Stimulated activated CD8-positive, alpha-beta memory T cell treated with anti-CD3 and anti-CD28 coated beads, Interleukin-4, amount 100 ng/mL, for 4 hours (primary cell): ENCODE results near the gene CDC42BPB.

Source experiments
- DNase-seq, 2 donors: peaks; one replicate each; pipeline ENCODE4 v3.0.0-alpha.2; 2020; ENCODE audit warnings: low read depth in 2 of 2, low spot score in 1 of 2

Gene CDC42BPB

GRCh38 chr14:103057372-103058163, at the start of gene CDC42BPB:
Gene CDC42BPB (minus strand): TSS chr14:103057549. CDS start chr14:103057173, 376 bp downstream.
- no peak for DNase-seq

- DNase-seq, result no peak
Measured at GRCh38 chr14:103105580-103106150, 48.3 kb upstream of the CDC42BPB start.

- DNase-seq, result peak; percentile 32 to 52
Measured at GRCh38 chr14:103104654-103105452, 47.5 kb upstream of the CDC42BPB start.

- DNase-seq, result no peak
Measured at GRCh38 chr14:103104389-103104653, 47.0 kb upstream of the CDC42BPB start.

- DNase-seq, result no peak
Measured at GRCh38 chr14:103103461-103104388, 46.4 kb upstream of the CDC42BPB start.

GRCh38 chr14:103102689-103103260, 45.4 kb upstream of the CDC42BPB start:
- no peak for DNase-seq

- DNase-seq, result no peak
Measured at GRCh38 chr14:103101963-103102688, 44.8 kb upstream of the CDC42BPB start.

- no peak for DNase-seq
Measured at GRCh38 chr14:103101257-103101962, 44.1 kb upstream of the CDC42BPB start.

GRCh38 chr14:103100281-103101121, 43.2 kb upstream of the CDC42BPB start:
- no peak for DNase-seq

GRCh38 chr14:103099733-103100280, 42.5 kb upstream of the CDC42BPB start:
- no peak for DNase-seq

- no peak for DNase-seq
Measured at GRCh38 chr14:103099081-103099732, 41.9 kb upstream of the CDC42BPB start.

- no peak for DNase-seq
Measured at GRCh38 chr14:103097994-103098957, 40.9 kb upstream of the CDC42BPB start.

- DNase-seq, result no peak
Measured at GRCh38 chr14:103097244-103097993, 40.1 kb upstream of the CDC42BPB start.

GRCh38 chr14:103096387-103096786, 39.0 kb upstream of the CDC42BPB start:
- no peak for DNase-seq

GRCh38 chr14:103095210-103095778, 37.9 kb upstream of the CDC42BPB start:
- DNase-seq, result no peak
